Osteocyte (in vitro differentiated cells): ENCODE data around the gene BLTP3A. TPM values are rescaled to one million over a fixed set of nuclear protein-coding genes. Genes with fewer than 3 reads are reported as not detected.

Source experiments
- DNase-seq: peaks from one replicate; pipeline ENCODE4 v3.0.0; 2021; ENCODE audit warnings: mixed read lengths; ENCODE audit not compliant: unreplicated experiment; ENCODE audit errors: extremely low spot score
- H3K27ac Mint-ChIP-seq: one replicate; pipeline ENCODE4 v1.8.0; 2021; ENCODE audit warnings: mild to moderate bottlenecking, mixed read lengths; ENCODE audit not compliant: unreplicated experiment
- H3K27me3 Mint-ChIP-seq: one replicate; pipeline ENCODE4 v1.8.0; 2021; ENCODE audit warnings: mixed read lengths; ENCODE audit not compliant: unreplicated experiment
- H3K36me3 Mint-ChIP-seq: one replicate; pipeline ENCODE4 v1.8.0; 2021; ENCODE audit warnings: mixed read lengths; ENCODE audit not compliant: unreplicated experiment
- H3K4me1 Mint-ChIP-seq: one replicate; pipeline ENCODE4 v1.8.0; 2021; ENCODE audit warnings: mixed read lengths; ENCODE audit not compliant: unreplicated experiment
- H3K4me3 Mint-ChIP-seq: one replicate; pipeline ENCODE4 v1.8.0; 2021; ENCODE audit warnings: mild to moderate bottlenecking, moderate library complexity, mixed read lengths; ENCODE audit not compliant: unreplicated experiment
- H3K9me3 Mint-ChIP-seq: one replicate; pipeline ENCODE4 v1.8.0; 2021; ENCODE audit warnings: mixed read lengths; ENCODE audit not compliant: unreplicated experiment
- total RNA-seq: library from RNA; stranded (reverse); gene quantifications from 2 replicates; pipeline ENCODE4 v1.2.1, GENCODE V29; 2021
- TF ChIP-seq, protein P1 (sequence below): fragments of 200-600 bp; sonication (generic); IDR thresholded peaks from 2 replicates; pipeline ENCODE4 v1.5.0; 2021; ENCODE audit warnings: antibody characterized with exemption, mild to moderate bottlenecking, moderate library complexity

The BLTP3A gene
- total RNA-seq, 1 donor from 2014 or later: 18.4 TPM

- DNase-seq: no peak
- Mint-ChIP-seq H3K36me3 (no peaks in the 10 kb centered on the region), H3K27me3 (no peaks in the 10 kb centered on the region), H3K4me3 (peak overlapping the region; percentile 89), H3K27ac (peak overlapping the region; percentile 93), H3K9me3 (no peaks in the 10 kb centered on the region), H3K4me1 (peaks cover 31% of the 10 kb centered on the region)
- TF ChIP-seq, protein P1, sequence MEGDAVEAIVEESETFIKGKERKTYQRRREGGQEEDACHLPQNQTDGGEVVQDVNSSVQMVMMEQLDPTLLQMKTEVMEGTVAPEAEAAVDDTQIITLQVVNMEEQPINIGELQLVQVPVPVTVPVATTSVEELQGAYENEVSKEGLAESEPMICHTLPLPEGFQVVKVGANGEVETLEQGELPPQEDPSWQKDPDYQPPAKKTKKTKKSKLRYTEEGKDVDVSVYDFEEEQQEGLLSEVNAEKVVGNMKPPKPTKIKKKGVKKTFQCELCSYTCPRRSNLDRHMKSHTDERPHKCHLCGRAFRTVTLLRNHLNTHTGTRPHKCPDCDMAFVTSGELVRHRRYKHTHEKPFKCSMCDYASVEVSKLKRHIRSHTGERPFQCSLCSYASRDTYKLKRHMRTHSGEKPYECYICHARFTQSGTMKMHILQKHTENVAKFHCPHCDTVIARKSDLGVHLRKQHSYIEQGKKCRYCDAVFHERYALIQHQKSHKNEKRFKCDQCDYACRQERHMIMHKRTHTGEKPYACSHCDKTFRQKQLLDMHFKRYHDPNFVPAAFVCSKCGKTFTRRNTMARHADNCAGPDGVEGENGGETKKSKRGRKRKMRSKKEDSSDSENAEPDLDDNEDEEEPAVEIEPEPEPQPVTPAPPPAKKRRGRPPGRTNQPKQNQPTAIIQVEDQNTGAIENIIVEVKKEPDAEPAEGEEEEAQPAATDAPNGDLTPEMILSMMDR: no peak
Observed at GRCh38 chr6:34792605-34793500, 970 bp downstream of the BLTP3A start.

GRCh38 chr6:34793877-34794276 lies 2.0 kb downstream of the BLTP3A start:
- Mint-ChIP-seq H3K27me3 (no peaks in the 10 kb centered on the region), H3K4me1 (peaks cover 31% of the 10 kb centered on the region), H3K9me3 (no peaks in the 10 kb centered on the region), H3K27ac (peak overlapping the region; percentile 18), H3K4me3 (peak overlapping the region; percentile 89), H3K36me3 (no peaks in the 10 kb centered on the region)
- TF ChIP-seq, protein P1: no peak
- no peak for DNase-seq

DNA sequence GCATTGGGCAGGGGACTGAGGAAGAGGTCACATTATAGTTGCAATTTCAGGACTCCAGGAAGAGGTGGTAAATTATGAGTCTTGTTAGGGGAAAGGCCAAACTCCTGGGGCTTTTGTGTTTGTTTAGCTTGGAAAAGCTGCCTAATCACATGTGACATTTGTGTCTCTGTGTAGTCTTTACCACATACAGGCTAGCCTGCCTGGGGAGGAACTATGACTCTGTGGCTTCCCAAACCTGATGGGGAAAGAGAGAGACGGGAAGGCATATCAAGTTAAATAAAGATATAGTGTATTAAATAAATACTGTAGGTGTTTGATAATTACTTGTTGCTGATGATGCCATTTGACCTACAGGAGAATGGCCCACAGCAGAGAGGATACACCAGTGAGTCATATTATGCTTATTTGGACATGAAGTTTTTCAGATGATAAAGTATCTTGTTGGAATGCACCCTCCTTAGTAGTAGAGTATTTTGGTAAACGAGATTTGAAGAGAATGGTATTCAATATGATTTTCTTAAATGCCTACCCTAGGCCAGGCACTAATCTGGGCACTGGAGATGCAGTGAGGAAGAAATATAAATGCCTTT lies 4.0 kb downstream of the BLTP3A start:
- H3K9me3 Mint-ChIP-seq: no peaks in the 10 kb centered on the region
- H3K4me1 Mint-ChIP-seq: peaks cover 33% of the 10 kb centered on the region
- no peak overlapping the region for H3K4me3 Mint-ChIP-seq
- peak overlapping the region; percentile 56 for H3K27ac Mint-ChIP-seq
- H3K36me3 Mint-ChIP-seq: peaks cover 2% of the 10 kb centered on the region
- no peaks in the 10 kb centered on the region for H3K27me3 Mint-ChIP-seq
- no peak for DNase-seq
- TF ChIP-seq, protein P1: no peak

DNA sequence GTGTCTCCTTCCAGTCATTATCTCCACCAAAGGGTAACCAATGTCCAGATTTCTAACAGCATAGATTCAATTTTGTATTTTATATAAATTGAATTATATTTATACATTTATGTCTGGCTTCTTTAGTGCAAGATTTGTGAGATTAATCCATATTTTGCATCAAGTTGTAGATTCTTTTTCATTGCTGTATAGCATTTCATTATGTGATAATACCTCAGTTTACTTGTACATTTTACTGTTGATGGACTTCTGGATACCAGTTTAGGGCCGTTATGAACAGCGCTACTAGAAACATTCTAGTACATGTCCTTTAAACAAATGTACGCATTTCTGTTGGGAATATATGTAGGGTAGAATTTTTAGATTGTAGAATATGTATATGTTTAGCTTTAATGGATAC lies 6.2 kb downstream of the BLTP3A start:
- Mint-ChIP-seq H3K36me3 (peaks cover 2% of the 10 kb centered on the region), H3K27ac (no peak overlapping the region), H3K4me1 (peaks cover 24% of the 10 kb centered on the region), H3K9me3 (no peaks in the 10 kb centered on the region), H3K4me3 (no peak overlapping the region), H3K27me3 (no peaks in the 10 kb centered on the region)
- no peak for DNase-seq
- TF ChIP-seq, protein P1: no peak

DNA sequence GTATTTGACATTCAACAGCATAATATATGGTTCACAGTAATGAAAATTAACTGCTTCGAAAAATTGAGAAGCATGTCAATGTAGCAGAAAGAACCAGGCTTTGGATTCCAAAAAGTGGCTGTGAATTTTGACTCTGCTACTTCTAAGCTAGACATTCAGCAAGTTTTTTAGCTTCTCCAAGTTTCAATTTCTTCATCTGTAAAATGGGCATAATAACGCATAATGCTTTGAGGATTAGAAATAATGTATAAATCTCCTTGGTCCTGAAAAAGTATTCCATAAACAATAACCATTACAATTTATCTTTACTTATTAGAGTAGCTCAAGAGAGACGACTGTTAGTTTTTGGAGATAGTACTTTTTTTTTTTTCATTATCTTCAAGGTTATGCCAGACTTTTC lies 7.7 kb downstream of the BLTP3A start:
- peaks cover 2% of the 10 kb centered on the region for H3K36me3 Mint-ChIP-seq
- H3K4me1 Mint-ChIP-seq: peaks cover 16% of the 10 kb centered on the region
- no peak overlapping the region for H3K27ac Mint-ChIP-seq
- no peaks in the 10 kb centered on the region for H3K9me3 Mint-ChIP-seq
- no peak overlapping the region for H3K4me3 Mint-ChIP-seq
- no peaks in the 10 kb centered on the region for H3K27me3 Mint-ChIP-seq
- DNase-seq: no peak
- TF ChIP-seq, protein P1: no peak
